IMR-90 (cell line): ENCODE measurements around the gene DNAJC12. TPM values are rescaled to one million over a fixed set of nuclear protein-coding genes. Genes with fewer than 3 reads are reported as not detected.

Experiments used
- ATAC-seq: fragments of 200-7000 bp; cut with Tn5 transposase; 2 replicates; pipeline ENCODE4 v1.9.1; 2020; ENCODE audit warnings: low read depth, mild to moderate bottlenecking, moderate library complexity
- BruUV-seq: library from RNA; stranded (reverse); fragments of 400-500 nt; replicated peaks from 2 replicates; lab custom pipeline; 2021; lab: Mats Ljungman, UMichigan
- CTCF ChIA-PET: fragments of 300-600 bp; formaldehyde crosslinking; extraction: SDS; loops from one replicate; lab custom pipeline; 2021; ENCODE audit warnings: antibody characterized with exemption; lab: Yijun Ruan, JAX
- POLR2A ChIA-PET: fragments of 300-600 bp; sonication (Branson Sonifier 250); formaldehyde crosslinking; loops from one replicate; lab custom pipeline; 2022; ENCODE audit warnings: antibody characterized with exemption; ENCODE audit not compliant: unreplicated experiment; lab: Charles Lee
- DNase-seq: peaks from one replicate; pipeline ENCODE4 v3.0.0; 2013
- H2AFZ ChIP-seq: replicated peaks from 2 replicates; pipeline ENCODE3; 2013; ENCODE audit warnings: low read length, mild to moderate bottlenecking; ENCODE audit not compliant: poor library complexity
- H2AK5ac ChIP-seq: 2 replicates; pipeline ENCODE4 v1.6.1; 2013; ENCODE audit warnings: low read depth, low read length, inconsistent platforms
- H2AK9ac ChIP-seq: replicated peaks from 2 replicates; pipeline ENCODE3; 2013; ENCODE audit warnings: mild to moderate bottlenecking, low read depth, low read length, moderate library complexity; ENCODE audit not compliant: poor library complexity
- H2BK120ac ChIP-seq: 2 replicates; pipeline ENCODE4 v1.6.1; 2013; ENCODE audit warnings: low read depth, low read length, inconsistent platforms
- H2BK15ac ChIP-seq: 3 replicates; pipeline ENCODE4 v1.6.1; 2013; ENCODE audit warnings: low read depth, low read length, inconsistent platforms
- H2BK20ac ChIP-seq: 2 replicates; pipeline ENCODE4 v1.6.1; 2013; ENCODE audit warnings: low read depth, mild to moderate bottlenecking, inconsistent platforms, low read length, moderate library complexity
- H2BK5ac ChIP-seq: 2 replicates; pipeline ENCODE4 v1.6.1; 2013; ENCODE audit warnings: mild to moderate bottlenecking, low read depth, low read length, inconsistent platforms; ENCODE audit not compliant: poor library complexity, severe bottlenecking
- H3K14ac ChIP-seq: replicated peaks from 2 replicates; pipeline ENCODE4 v1.6.1; 2013; ENCODE audit warnings: low read depth, low read length, inconsistent platforms
- H3K18ac ChIP-seq: 2 replicates; pipeline ENCODE4 v1.6.1; 2013; ENCODE audit warnings: low read depth, low read length, control low read depth
- H3K23ac ChIP-seq: 2 replicates; pipeline ENCODE4 v1.6.1; 2013; ENCODE audit warnings: low read depth, low read length, inconsistent platforms
- H3K27ac ChIP-seq: 2 replicates; pipeline ENCODE4 v1.5.1; 2013; ENCODE audit warnings: mild to moderate bottlenecking, control low read depth, low read length; ENCODE audit not compliant: insufficient read depth
- H3K27me3 ChIP-seq: 2 replicates; pipeline ENCODE4 v1.6.1; 2013; ENCODE audit warnings: low read length; ENCODE audit not compliant: control insufficient read depth, insufficient read depth
- H3K36me3 ChIP-seq: 2 replicates; pipeline ENCODE4 v1.6.1; 2013; ENCODE audit warnings: low read length, mixed read lengths; ENCODE audit not compliant: control insufficient read depth, insufficient read depth
- H3K4ac ChIP-seq: 2 replicates; pipeline ENCODE4 v1.6.1; 2013; ENCODE audit warnings: low read depth, low read length, inconsistent platforms
- H3K4me1 ChIP-seq: 2 replicates; pipeline ENCODE4 v1.6.1; 2013; ENCODE audit warnings: low read length, mixed read lengths; ENCODE audit not compliant: control insufficient read depth, insufficient read depth
- H3K4me2 ChIP-seq: 2 replicates; pipeline ENCODE4 v1.6.1; 2013; ENCODE audit warnings: low read depth, mild to moderate bottlenecking, control low read depth, low read length, moderate library complexity
- H3K4me3 ChIP-seq: 2 replicates; pipeline ENCODE4 v1.5.1; 2013; ENCODE audit warnings: low read depth, mild to moderate bottlenecking, control low read depth, low read length, moderate library complexity; ENCODE audit not compliant: insufficient read depth
- H3K56ac ChIP-seq: 2 replicates; pipeline ENCODE4 v1.6.1; 2013; ENCODE audit warnings: low read length, inconsistent platforms; ENCODE audit not compliant: insufficient read depth; ENCODE audit errors: extremely low read depth
- H3K79me1 ChIP-seq, 2 experiments: 2 replicates each; pipeline ENCODE4 v1.6.1; 2013; ENCODE audit warnings: low read length in 2 of 2, inconsistent platforms in 1 of 2, low read depth in 1 of 2
- H3K9ac ChIP-seq: 2 replicates; pipeline ENCODE4 v1.6.1; 2013; ENCODE audit warnings: low read depth, low read length, control low read depth
- H3K9me1 ChIP-seq: 2 replicates; pipeline ENCODE4 v1.6.1; 2013; ENCODE audit warnings: low read length, inconsistent platforms; ENCODE audit not compliant: insufficient read depth
- H3K9me3 ChIP-seq: 2 replicates; pipeline ENCODE4 v1.6.1; 2013; ENCODE audit warnings: low read length; ENCODE audit not compliant: control insufficient read depth, insufficient read depth
- H4K20me1 ChIP-seq: 2 replicates; pipeline ENCODE4 v1.6.1; 2013; ENCODE audit warnings: low read length, inconsistent platforms; ENCODE audit not compliant: insufficient read depth
- H4K5ac ChIP-seq: 2 replicates; pipeline ENCODE4 v1.6.1; 2013; ENCODE audit warnings: mild to moderate bottlenecking, low read depth, low read length, control low read depth
- H4K8ac ChIP-seq, 2 experiments: 2 replicates each; pipeline ENCODE4 v1.6.1; 2013; ENCODE audit warnings: low read depth in 2 of 2, low read length in 2 of 2, control low read depth in 1 of 2, inconsistent platforms in 1 of 2
- H4K91ac ChIP-seq: 2 replicates; pipeline ENCODE4 v1.6.1; 2013; ENCODE audit warnings: low read depth, low read length, inconsistent platforms; ENCODE audit not compliant: insufficient read depth
- CHD1 ChIP-seq: IDR thresholded peaks from 2 replicates; pipeline ENCODE4 v1.6.1; 2012; ENCODE audit warnings: low read depth, low read length, improper control_type of control experiment
- FOS ChIP-seq: fragments of 150-350 bp; IDR thresholded peaks from 2 replicates; pipeline ENCODE4 v1.6.1; 2016; ENCODE audit warnings: low read depth, low read length
- MAZ ChIP-seq: IDR thresholded peaks from 2 replicates; pipeline ENCODE4 v1.6.1; 2012; ENCODE audit warnings: low read depth, mild to moderate bottlenecking, low read length, improper control_type of control experiment, moderate library complexity, borderline replicate concordance
- MXI1 ChIP-seq: IDR thresholded peaks from 2 replicates; pipeline ENCODE4 v1.6.1; 2012; ENCODE audit warnings: low read depth, mild to moderate bottlenecking, low read length, moderate library complexity, borderline replicate concordance
- NFE2L2 ChIP-seq: fragments of 150-350 bp; IDR thresholded peaks from 2 replicates; pipeline ENCODE4 v1.6.1; 2016; ENCODE audit warnings: low read depth, mild to moderate bottlenecking, low read length
- RAD21 ChIP-seq: IDR thresholded peaks from 2 replicates; pipeline ENCODE4 v1.6.1; 2012; ENCODE audit warnings: low read length, improper control_type of control experiment
- RCOR1 ChIP-seq: IDR thresholded peaks from 2 replicates; pipeline ENCODE4 v1.6.1; 2012; ENCODE audit warnings: mild to moderate bottlenecking, low read length, improper control_type of control experiment; ENCODE audit not compliant: insufficient replicate concordance
- RFX5 ChIP-seq: IDR thresholded peaks from 2 replicates; pipeline ENCODE4 v1.8.0; 2012; ENCODE audit warnings: low read depth, mild to moderate bottlenecking, low read length, moderate library complexity
- SMC3 ChIP-seq: fragments of 150-350 bp; IDR thresholded peaks from 2 replicates; pipeline ENCODE4 v1.6.1; 2016; ENCODE audit warnings: low read depth, mild to moderate bottlenecking, antibody characterized with exemption, low read length, moderate library complexity
- WGBS, 2 experiments: methylation state at CpG; one replicate each; pipeline versions ENCODE4 v1.1.5 to v1.1.7; 2013; ENCODE audit warnings: missing lambda C conversion rate in 2 of 2; ENCODE audit not compliant: insufficient read length in 1 of 2; ENCODE audit errors: extremely low coverage in 2 of 2; 5-methylcytosine and 5-hydroxymethylcytosine counted together
- dilution Hi-C: fragments of 300-500 bp; cut with HindIII; formaldehyde crosslinking; loops from one replicate; pipeline ENCODE4 v1.14.3; 2018; ENCODE audit warnings: low sequenced_read_pairs; ENCODE audit not compliant: unreplicated experiment
- in situ Hi-C: fragments of 300-500 bp; cut with MboI; formaldehyde crosslinking; loops from 3 replicates; pipeline ENCODE4 v1.14.3; 2019; ENCODE audit warnings: low sequenced_read_pairs, inconsistent platforms, mixed read lengths
- intact Hi-C: fragments of 100-400 bp; cut with micrococcal nuclease; formaldehyde crosslinking; loops from 2 replicates; pipeline ENCODE4 v1.10.0; 2022
- polyA plus RNA-seq, 3 experiments: library from polyadenylated mRNA; depleted of rRNA; stranded (reverse); fragments of >200 nt; gene quantifications; 2 replicates each; pipeline ENCODE4 v1.2.3, GENCODE V29; 2012; ENCODE audit warnings: low replicate concordance in 1 of 3
- total RNA-seq: library from RNA; depleted of rRNA; stranded (reverse); fragments of >200 nt; gene quantifications from 2 replicates; pipeline ENCODE4 v1.2.3, GENCODE V29; 2012
- TF ChIP-seq, protein P1 (sequence below): fragments of 150-350 bp; IDR thresholded peaks from 2 replicates; pipeline ENCODE4 v1.6.1; 2017; ENCODE audit warnings: mild to moderate bottlenecking, antibody characterized with exemption, low read length, low read depth
- TF ChIP-seq, protein P2 (sequence below): fragments of 150-350 bp; IDR thresholded peaks from 2 replicates; pipeline ENCODE4 v1.6.1; 2016; ENCODE audit warnings: low read depth, mild to moderate bottlenecking, low read length, moderate library complexity, borderline replicate concordance

The DNAJC12 gene
- total and polyA plus RNA-seq, 2 of the 4 experiments (the other 2 are of a cell fraction): 2.3 to 2.9 TPM

- no peak overlapping the region for H2BK15ac ChIP-seq
- intact Hi-C loops: loop anchor here (10.0 kb wide), 2 partner anchors 481 to 1041 kb away; partner anchors contain the start of genes HNRNPH3 and PBLD
- ATAC-seq (no peak), DNase-seq (no peak)
- no peak overlapping the region for H4K8ac ChIP-seq
- H3K9me3 ChIP-seq: no peaks in the 10 kb centered on the region
- in situ Hi-C loops: loop anchor here (25.0 kb wide), 2 partner anchors 334 to 434 kb away; no protein-coding TSS in a partner anchor
- no peak overlapping the region for H3K4me3 ChIP-seq
- no peak overlapping the region for H4K5ac ChIP-seq
- ChIA-PET POLR2A (no interaction called here), CTCF (no interaction called here)
- no peak overlapping the region for H3K14ac ChIP-seq
- no peak overlapping the region for H3K9ac ChIP-seq
- no peak overlapping the region for H2BK20ac ChIP-seq
- H2AK5ac ChIP-seq: no peak overlapping the region
- H2AFZ ChIP-seq: no peak overlapping the region
- no peak overlapping the region for H3K4ac ChIP-seq
- H3K79me1 ChIP-seq: 0 out of 4 replicates have a peak, but pooled peaks cover 0 to 4% of the 10 kb centered on the region in 2 experiments
- H2BK5ac ChIP-seq: no peak overlapping the region
- no CpG with 5 or more reads among the region's 3 CpGs for WGBS, 2 experiments
- H3K4me1 ChIP-seq: no peaks in the 10 kb centered on the region
- H3K18ac ChIP-seq: no peak overlapping the region
- no peak overlapping the region for H3K56ac ChIP-seq
- no peak overlapping the region for H3K23ac ChIP-seq
- H3K27ac ChIP-seq: no peak overlapping the region
- H3K36me3 ChIP-seq: no peaks in the 10 kb centered on the region
- TF ChIP-seq SMC3 (no peak), CHD1 (no peak), NFE2L2 (no peak), FOS (no peak), RCOR1 (no peak), RAD21 (no peak), MXI1 (no peak), RFX5 (no peak), MAZ (no peak)
- TF ChIP-seq, protein P1, sequence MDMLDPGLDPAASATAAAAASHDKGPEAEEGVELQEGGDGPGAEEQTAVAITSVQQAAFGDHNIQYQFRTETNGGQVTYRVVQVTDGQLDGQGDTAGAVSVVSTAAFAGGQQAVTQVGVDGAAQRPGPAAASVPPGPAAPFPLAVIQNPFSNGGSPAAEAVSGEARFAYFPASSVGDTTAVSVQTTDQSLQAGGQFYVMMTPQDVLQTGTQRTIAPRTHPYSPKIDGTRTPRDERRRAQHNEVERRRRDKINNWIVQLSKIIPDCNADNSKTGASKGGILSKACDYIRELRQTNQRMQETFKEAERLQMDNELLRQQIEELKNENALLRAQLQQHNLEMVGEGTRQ: no peak
- TF ChIP-seq, protein P2, sequence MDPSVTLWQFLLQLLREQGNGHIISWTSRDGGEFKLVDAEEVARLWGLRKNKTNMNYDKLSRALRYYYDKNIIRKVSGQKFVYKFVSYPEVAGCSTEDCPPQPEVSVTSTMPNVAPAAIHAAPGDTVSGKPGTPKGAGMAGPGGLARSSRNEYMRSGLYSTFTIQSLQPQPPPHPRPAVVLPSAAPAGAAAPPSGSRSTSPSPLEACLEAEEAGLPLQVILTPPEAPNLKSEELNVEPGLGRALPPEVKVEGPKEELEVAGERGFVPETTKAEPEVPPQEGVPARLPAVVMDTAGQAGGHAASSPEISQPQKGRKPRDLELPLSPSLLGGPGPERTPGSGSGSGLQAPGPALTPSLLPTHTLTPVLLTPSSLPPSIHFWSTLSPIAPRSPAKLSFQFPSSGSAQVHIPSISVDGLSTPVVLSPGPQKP: no peak
- no peaks in the 10 kb centered on the region for H3K9me1 ChIP-seq
- no peak overlapping the region for H2BK120ac ChIP-seq
- no peaks in the 10 kb centered on the region for H3K27me3 ChIP-seq
- BruUV-seq: no TSS peak
- no peak overlapping the region for H2AK9ac ChIP-seq
- dilution Hi-C loops: no loop called here
- no peak overlapping the region for H3K4me2 ChIP-seq
- H4K20me1 ChIP-seq: no peaks in the 10 kb centered on the region
- H4K91ac ChIP-seq: no peak overlapping the region
These were observed 15.5 kb upstream of the DNAJC12 start for GRCh38 chr10:67853512-67853911.
